H1 (cell line): Measurements from ENCODE around the gene CS. TPM values are rescaled to one million over a fixed set of nuclear protein-coding genes. Genes with fewer than 3 reads are reported as not detected.

ENCODE experiments used
- SIN3A ChIP-seq, 2 experiments: IDR thresholded peaks in 1 of 2; conservative IDR thresholded peaks in 1 of 2; 2 replicates each; pipeline ENCODE4 v1.6.1; 2011 to 2012; ENCODE audit warnings: low read length in 2 of 2, improper control_type of control experiment in 1 of 2, low read depth in 1 of 2, mild to moderate bottlenecking in 1 of 2
- YY1 ChIP-seq: IDR thresholded peaks from 2 replicates; pipeline ENCODE4 v1.6.1; 2011; ENCODE audit warnings: low read depth, mild to moderate bottlenecking, low read length
- polyA plus RNA-seq, 7 experiments: library from polyadenylated mRNA; depleted of rRNA in 3 of 7; stranded (reverse) in 5 of 7; unstranded in 2 of 7; fragments of >200 nt in 5 of 7; fragments of 200-250 nt in 2 of 7; gene quantifications; 1 replicate in 5 of 7; 2 replicates in 1 of 7; 4 replicates in 1 of 7; pipeline versions ENCODE4 v1.2.1 to v1.2.3, GENCODE V29; 2011 to 2013; ENCODE audit warnings: missing spikeins in 2 of 7, mixed read lengths in 2 of 7
- total RNA-seq: library from RNA; stranded (reverse); fragmentation: NEBNext Ultra II Directional; extraction: Animal tissue kit (Norgen Biotek cat#: 25700); gene quantifications from 2 replicates; pipeline ENCODE4 v1.2.1, GENCODE V29; 2021
- TF ChIP-seq, protein P1 (sequence below): fragments of 300-600 bp; sonication (generic); IDR thresholded peaks from 2 replicates; pipeline ENCODE4 v1.7.1; 2012; ENCODE audit warnings: low read length, moderate library complexity, mild to moderate bottlenecking, inconsistent platforms; ENCODE audit not compliant: insufficient replicate concordance

Gene CS
- total and polyA plus RNA-seq, 2 of the 8 experiments (the other 6 are each of a cell fraction or from before 2014, with no cell fraction given), result 96.6 to 238 TPM

DNA sequence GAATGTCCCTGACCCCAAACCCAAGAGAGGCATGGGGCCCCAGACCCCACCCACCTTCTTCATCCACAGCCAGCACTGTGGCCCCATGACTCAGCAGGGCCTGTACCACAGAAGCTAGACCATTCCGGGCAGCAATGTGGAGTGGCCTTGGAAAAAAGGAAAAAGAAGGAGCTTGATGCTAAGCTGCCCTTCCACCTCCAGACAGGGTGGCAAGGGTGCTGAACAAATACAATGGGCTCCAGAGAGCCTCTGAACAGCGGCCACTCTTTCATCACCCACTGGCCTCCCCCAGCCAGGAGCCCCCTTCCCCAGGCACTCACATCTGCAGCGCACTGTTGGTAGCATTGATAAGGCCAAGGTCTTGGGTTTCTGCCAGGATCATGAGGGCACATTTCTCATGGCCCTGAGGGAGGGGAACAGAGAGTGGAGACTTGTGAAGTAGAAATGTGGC lies 56.4 kb downstream of the CS start (continued):
- TF ChIP-seq, protein P1, sequence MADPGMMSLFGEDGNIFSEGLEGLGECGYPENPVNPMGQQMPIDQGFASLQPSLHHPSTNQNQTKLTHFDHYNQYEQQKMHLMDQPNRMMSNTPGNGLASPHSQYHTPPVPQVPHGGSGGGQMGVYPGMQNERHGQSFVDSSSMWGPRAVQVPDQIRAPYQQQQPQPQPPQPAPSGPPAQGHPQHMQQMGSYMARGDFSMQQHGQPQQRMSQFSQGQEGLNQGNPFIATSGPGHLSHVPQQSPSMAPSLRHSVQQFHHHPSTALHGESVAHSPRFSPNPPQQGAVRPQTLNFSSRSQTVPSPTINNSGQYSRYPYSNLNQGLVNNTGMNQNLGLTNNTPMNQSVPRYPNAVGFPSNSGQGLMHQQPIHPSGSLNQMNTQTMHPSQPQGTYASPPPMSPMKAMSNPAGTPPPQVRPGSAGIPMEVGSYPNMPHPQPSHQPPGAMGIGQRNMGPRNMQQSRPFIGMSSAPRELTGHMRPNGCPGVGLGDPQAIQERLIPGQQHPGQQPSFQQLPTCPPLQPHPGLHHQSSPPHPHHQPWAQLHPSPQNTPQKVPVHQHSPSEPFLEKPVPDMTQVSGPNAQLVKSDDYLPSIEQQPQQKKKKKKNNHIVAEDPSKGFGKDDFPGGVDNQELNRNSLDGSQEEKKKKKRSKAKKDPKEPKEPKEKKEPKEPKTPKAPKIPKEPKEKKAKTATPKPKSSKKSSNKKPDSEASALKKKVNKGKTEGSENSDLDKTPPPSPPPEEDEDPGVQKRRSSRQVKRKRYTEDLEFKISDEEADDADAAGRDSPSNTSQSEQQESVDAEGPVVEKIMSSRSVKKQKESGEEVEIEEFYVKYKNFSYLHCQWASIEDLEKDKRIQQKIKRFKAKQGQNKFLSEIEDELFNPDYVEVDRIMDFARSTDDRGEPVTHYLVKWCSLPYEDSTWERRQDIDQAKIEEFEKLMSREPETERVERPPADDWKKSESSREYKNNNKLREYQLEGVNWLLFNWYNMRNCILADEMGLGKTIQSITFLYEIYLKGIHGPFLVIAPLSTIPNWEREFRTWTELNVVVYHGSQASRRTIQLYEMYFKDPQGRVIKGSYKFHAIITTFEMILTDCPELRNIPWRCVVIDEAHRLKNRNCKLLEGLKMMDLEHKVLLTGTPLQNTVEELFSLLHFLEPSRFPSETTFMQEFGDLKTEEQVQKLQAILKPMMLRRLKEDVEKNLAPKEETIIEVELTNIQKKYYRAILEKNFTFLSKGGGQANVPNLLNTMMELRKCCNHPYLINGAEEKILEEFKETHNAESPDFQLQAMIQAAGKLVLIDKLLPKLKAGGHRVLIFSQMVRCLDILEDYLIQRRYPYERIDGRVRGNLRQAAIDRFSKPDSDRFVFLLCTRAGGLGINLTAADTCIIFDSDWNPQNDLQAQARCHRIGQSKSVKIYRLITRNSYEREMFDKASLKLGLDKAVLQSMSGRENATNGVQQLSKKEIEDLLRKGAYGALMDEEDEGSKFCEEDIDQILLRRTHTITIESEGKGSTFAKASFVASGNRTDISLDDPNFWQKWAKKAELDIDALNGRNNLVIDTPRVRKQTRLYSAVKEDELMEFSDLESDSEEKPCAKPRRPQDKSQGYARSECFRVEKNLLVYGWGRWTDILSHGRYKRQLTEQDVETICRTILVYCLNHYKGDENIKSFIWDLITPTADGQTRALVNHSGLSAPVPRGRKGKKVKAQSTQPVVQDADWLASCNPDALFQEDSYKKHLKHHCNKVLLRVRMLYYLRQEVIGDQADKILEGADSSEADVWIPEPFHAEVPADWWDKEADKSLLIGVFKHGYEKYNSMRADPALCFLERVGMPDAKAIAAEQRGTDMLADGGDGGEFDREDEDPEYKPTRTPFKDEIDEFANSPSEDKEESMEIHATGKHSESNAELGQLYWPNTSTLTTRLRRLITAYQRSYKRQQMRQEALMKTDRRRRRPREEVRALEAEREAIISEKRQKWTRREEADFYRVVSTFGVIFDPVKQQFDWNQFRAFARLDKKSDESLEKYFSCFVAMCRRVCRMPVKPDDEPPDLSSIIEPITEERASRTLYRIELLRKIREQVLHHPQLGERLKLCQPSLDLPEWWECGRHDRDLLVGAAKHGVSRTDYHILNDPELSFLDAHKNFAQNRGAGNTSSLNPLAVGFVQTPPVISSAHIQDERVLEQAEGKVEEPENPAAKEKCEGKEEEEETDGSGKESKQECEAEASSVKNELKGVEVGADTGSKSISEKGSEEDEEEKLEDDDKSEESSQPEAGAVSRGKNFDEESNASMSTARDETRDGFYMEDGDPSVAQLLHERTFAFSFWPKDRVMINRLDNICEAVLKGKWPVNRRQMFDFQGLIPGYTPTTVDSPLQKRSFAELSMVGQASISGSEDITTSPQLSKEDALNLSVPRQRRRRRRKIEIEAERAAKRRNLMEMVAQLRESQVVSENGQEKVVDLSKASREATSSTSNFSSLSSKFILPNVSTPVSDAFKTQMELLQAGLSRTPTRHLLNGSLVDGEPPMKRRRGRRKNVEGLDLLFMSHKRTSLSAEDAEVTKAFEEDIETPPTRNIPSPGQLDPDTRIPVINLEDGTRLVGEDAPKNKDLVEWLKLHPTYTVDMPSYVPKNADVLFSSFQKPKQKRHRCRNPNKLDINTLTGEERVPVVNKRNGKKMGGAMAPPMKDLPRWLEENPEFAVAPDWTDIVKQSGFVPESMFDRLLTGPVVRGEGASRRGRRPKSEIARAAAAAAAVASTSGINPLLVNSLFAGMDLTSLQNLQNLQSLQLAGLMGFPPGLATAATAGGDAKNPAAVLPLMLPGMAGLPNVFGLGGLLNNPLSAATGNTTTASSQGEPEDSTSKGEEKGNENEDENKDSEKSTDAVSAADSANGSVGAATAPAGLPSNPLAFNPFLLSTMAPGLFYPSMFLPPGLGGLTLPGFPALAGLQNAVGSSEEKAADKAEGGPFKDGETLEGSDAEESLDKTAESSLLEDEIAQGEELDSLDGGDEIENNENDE, result no peak
- no peak for TF ChIP-seq SIN3A (conservative IDR thresholded peaks at IDR 0.05 in 1 of 2, IDR thresholded peaks at IDR 0.05 in 1 of 2; ENCODE audit: low read depth in 1 of 2, low read length in 2 of 2)
- no peak for TF ChIP-seq YY1
- TF ChIP-seq, all 59 proteins: peak for 0
